ENCODE results near the gene LCA5L. TPM values are rescaled to one million over a fixed set of nuclear protein-coding genes. Genes with fewer than 3 reads are reported as not detected.

The LCA5L gene
- total and polyA plus RNA-seq, 2 experiments from 2014 or later: 0.69 to 1.4 TPM

DNA sequence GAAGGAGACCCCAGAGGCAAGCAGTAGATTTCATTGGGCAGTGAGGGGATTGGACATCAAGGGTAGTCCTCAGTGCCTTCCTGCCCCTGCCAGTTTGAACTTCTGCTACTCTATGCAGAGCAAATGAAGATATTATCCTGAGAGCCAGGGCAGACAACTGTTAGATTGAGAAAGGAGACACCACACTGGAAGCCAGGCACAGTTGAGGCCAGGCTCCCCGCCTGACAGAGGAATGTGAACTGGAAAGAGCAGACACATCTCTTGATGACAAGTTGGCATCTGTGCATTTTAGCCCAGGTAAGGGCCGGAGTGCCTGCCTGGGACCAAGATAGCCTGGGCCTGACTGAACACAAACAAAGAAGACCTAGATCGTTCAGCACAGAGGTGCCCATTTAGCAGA, 22.2 kb upstream of the LCA5L start:
- H3K36me3 ChIP-seq (ENCODE audit: insufficient read depth): no peaks in the 10 kb centered on the region
- peaks cover 5% of the 10 kb centered on the region; the same call in 1 of the 3 replicates for H3K9me3 Mint-ChIP-seq
- ATAC-seq (no peak), DNase-seq (ENCODE audit: low spot score) (no peak)
- H2AFZ ChIP-seq: no peak overlapping the region
- peaks cover 3% of the 10 kb centered on the region; the same call in 1 of the 2 replicates for H3K4me1 ChIP-seq (ENCODE audit: insufficient read depth)
- no peaks in the 10 kb centered on the region for H4K20me1 ChIP-seq (replicated peaks; ENCODE audit: insufficient read depth)
- no peaks in the 10 kb centered on the region for H3K36me3 Mint-ChIP-seq (ENCODE audit: low read depth)
- no peak overlapping the region for H3K4me3 ChIP-seq
- H3K4me3 Mint-ChIP-seq: no peak overlapping the region
- no peak for TF ChIP-seq EZH2 (IDR thresholded peaks at IDR 0.05; ENCODE audit: low read depth, unreplicated experiment)
- TF ChIP-seq, protein P1, sequence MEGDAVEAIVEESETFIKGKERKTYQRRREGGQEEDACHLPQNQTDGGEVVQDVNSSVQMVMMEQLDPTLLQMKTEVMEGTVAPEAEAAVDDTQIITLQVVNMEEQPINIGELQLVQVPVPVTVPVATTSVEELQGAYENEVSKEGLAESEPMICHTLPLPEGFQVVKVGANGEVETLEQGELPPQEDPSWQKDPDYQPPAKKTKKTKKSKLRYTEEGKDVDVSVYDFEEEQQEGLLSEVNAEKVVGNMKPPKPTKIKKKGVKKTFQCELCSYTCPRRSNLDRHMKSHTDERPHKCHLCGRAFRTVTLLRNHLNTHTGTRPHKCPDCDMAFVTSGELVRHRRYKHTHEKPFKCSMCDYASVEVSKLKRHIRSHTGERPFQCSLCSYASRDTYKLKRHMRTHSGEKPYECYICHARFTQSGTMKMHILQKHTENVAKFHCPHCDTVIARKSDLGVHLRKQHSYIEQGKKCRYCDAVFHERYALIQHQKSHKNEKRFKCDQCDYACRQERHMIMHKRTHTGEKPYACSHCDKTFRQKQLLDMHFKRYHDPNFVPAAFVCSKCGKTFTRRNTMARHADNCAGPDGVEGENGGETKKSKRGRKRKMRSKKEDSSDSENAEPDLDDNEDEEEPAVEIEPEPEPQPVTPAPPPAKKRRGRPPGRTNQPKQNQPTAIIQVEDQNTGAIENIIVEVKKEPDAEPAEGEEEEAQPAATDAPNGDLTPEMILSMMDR (conservative IDR thresholded peaks at IDR 0.05; ENCODE audit: low read depth in 2 of 2): no peak
- TF ChIP-seq, protein P2, sequence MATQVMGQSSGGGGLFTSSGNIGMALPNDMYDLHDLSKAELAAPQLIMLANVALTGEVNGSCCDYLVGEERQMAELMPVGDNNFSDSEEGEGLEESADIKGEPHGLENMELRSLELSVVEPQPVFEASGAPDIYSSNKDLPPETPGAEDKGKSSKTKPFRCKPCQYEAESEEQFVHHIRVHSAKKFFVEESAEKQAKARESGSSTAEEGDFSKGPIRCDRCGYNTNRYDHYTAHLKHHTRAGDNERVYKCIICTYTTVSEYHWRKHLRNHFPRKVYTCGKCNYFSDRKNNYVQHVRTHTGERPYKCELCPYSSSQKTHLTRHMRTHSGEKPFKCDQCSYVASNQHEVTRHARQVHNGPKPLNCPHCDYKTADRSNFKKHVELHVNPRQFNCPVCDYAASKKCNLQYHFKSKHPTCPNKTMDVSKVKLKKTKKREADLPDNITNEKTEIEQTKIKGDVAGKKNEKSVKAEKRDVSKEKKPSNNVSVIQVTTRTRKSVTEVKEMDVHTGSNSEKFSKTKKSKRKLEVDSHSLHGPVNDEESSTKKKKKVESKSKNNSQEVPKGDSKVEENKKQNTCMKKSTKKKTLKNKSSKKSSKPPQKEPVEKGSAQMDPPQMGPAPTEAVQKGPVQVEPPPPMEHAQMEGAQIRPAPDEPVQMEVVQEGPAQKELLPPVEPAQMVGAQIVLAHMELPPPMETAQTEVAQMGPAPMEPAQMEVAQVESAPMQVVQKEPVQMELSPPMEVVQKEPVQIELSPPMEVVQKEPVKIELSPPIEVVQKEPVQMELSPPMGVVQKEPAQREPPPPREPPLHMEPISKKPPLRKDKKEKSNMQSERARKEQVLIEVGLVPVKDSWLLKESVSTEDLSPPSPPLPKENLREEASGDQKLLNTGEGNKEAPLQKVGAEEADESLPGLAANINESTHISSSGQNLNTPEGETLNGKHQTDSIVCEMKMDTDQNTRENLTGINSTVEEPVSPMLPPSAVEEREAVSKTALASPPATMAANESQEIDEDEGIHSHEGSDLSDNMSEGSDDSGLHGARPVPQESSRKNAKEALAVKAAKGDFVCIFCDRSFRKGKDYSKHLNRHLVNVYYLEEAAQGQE (IDR thresholded peaks at IDR 0.05; ENCODE audit: unreplicated experiment): no peak
- H3F3A ChIP-seq (replicated peaks; ENCODE audit: low read depth): no peaks in the 10 kb centered on the region
- H3K27me3 ChIP-seq (ENCODE audit: insufficient read depth): no peaks in the 10 kb centered on the region
- no peak overlapping the region for H3K27ac Mint-ChIP-seq
- H3K27ac ChIP-seq (ENCODE audit: low read depth): no peak overlapping the region
- no peaks in the 10 kb centered on the region for H3K9me2 ChIP-seq (ENCODE audit: insufficient read depth)
- peaks cover 11% of the 10 kb centered on the region for H3K4me1 Mint-ChIP-seq
- no peak overlapping the region for H3K4me2 ChIP-seq
- no peaks in the 10 kb centered on the region for H3K79me2 ChIP-seq (replicated peaks; ENCODE audit: insufficient read depth)
- H3K27me3 Mint-ChIP-seq (ENCODE audit: insufficient read depth, low read depth, poor library complexity): peaks cover 10% of the 10 kb centered on the region

DNA sequence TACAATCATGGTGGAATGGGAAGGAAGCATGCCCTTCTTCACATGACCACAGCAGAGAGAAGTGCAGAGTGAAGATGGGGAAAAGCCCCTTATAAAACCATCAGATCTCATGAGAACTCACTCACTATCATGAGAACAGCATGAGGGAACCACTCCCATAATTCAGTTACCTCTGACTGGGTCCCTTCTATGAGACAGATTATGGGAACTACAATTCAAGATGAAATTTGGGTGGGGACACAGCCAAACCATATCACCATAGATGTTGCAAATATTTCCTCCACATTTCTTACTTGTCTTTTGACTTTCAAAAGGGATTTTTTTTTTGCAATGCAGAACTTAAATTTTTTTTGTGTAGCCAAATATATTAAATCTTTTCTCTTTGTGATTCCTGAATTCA, 21.0 kb upstream of the LCA5L start:
- DNase-seq (ENCODE audit: low spot score) (no peak), ATAC-seq (no peak)
- H3K27me3 Mint-ChIP-seq (ENCODE audit: insufficient read depth, low read depth, poor library complexity): peaks cover 8% of the 10 kb centered on the region
- Histone ChIP-seq H3K4me3 (no peak overlapping the region), H3K4me1 (ENCODE audit: insufficient read depth) (no peaks in the 10 kb centered on the region), H3K4me2 (no peak overlapping the region), H3F3A (replicated peaks; ENCODE audit: low read depth) (no peaks in the 10 kb centered on the region), H3K79me2 (replicated peaks; ENCODE audit: insufficient read depth) (no peaks in the 10 kb centered on the region), H3K36me3 (ENCODE audit: insufficient read depth) (no peaks in the 10 kb centered on the region), H4K20me1 (replicated peaks; ENCODE audit: insufficient read depth) (no peaks in the 10 kb centered on the region), H2AFZ (no peak overlapping the region), H3K27ac (ENCODE audit: low read depth) (no peak overlapping the region), H3K27me3 (ENCODE audit: insufficient read depth) (no peaks in the 10 kb centered on the region), H3K9me2 (ENCODE audit: insufficient read depth) (no peaks in the 10 kb centered on the region)
- no peaks in the 10 kb centered on the region for H3K36me3 Mint-ChIP-seq (ENCODE audit: low read depth)
- peaks cover 8% of the 10 kb centered on the region; the same call in 2 of the 3 replicates for H3K4me1 Mint-ChIP-seq
- H3K4me3 Mint-ChIP-seq: no peak overlapping the region
- H3K9me3 Mint-ChIP-seq: peaks cover 3% of the 10 kb centered on the region; the same call in 1 of the 3 replicates
- H3K27ac Mint-ChIP-seq: no peak overlapping the region
- TF ChIP-seq JUNB (IDR thresholded peaks at IDR 0.05; ENCODE audit: unreplicated experiment) (no peak), EZH2 (IDR thresholded peaks at IDR 0.05; ENCODE audit: low read depth, unreplicated experiment) (no peak), ZNF331 (CRISPR knock-in tag; IDR thresholded peaks at IDR 0.05; ENCODE audit: low read depth) (no peak), ZNF114 (CRISPR knock-in tag; IDR thresholded peaks at IDR 0.05) (no peak)
- TF ChIP-seq, protein P1 (conservative IDR thresholded peaks at IDR 0.05; ENCODE audit: low read depth in 2 of 2): no peak
- TF ChIP-seq, protein P3, sequence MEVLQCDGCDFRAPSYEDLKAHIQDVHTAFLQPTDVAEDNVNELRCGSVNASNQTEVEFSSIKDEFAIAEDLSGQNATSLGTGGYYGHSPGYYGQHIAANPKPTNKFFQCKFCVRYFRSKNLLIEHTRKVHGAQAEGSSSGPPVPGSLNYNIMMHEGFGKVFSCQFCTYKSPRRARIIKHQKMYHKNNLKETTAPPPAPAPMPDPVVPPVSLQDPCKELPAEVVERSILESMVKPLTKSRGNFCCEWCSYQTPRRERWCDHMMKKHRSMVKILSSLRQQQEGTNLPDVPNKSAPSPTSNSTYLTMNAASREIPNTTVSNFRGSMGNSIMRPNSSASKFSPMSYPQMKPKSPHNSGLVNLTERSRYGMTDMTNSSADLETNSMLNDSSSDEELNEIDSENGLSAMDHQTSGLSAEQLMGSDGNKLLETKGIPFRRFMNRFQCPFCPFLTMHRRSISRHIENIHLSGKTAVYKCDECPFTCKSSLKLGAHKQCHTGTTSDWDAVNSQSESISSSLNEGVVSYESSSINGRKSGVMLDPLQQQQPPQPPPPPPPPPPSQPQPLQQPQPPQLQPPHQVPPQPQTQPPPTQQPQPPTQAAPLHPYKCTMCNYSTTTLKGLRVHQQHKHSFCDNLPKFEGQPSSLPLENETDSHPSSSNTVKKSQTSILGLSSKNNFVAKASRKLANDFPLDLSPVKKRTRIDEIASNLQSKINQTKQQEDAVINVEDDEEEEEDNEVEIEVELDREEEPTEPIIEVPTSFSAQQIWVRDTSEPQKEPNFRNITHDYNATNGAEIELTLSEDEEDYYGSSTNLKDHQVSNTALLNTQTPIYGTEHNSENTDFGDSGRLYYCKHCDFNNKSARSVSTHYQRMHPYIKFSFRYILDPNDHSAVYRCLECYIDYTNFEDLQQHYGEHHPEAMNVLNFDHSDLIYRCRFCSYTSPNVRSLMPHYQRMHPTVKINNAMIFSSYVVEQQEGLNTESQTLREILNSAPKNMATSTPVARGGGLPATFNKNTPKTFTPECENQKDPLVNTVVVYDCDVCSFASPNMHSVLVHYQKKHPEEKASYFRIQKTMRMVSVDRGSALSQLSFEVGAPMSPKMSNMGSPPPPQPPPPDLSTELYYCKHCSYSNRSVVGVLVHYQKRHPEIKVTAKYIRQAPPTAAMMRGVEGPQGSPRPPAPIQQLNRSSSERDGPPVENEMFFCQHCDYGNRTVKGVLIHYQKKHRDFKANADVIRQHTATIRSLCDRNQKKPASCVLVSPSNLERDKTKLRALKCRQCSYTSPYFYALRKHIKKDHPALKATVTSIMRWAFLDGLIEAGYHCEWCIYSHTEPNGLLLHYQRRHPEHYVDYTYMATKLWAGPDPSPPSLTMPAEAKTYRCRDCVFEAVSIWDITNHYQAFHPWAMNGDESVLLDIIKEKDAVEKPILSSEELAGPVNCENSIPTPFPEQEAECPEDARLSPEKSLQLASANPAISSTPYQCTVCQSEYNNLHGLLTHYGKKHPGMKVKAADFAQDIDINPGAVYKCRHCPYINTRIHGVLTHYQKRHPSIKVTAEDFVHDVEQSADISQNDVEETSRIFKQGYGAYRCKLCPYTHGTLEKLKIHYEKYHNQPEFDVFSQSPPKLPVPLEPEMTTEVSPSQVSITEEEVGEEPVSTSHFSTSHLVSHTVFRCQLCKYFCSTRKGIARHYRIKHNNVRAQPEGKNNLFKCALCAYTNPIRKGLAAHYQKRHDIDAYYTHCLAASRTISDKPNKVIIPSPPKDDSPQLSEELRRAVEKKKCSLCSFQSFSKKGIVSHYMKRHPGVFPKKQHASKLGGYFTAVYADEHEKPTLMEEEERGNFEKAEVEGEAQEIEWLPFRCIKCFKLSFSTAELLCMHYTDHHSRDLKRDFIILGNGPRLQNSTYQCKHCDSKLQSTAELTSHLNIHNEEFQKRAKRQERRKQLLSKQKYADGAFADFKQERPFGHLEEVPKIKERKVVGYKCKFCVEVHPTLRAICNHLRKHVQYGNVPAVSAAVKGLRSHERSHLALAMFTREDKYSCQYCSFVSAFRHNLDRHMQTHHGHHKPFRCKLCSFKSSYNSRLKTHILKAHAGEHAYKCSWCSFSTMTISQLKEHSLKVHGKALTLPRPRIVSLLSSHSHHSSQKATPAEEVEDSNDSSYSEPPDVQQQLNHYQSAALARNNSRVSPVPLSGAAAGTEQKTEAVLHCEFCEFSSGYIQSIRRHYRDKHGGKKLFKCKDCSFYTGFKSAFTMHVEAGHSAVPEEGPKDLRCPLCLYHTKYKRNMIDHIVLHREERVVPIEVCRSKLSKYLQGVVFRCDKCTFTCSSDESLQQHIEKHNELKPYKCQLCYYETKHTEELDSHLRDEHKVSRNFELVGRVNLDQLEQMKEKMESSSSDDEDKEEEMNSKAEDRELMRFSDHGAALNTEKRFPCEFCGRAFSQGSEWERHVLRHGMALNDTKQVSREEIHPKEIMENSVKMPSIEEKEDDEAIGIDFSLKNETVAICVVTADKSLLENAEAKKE (CRISPR knock-in tag; IDR thresholded peaks at IDR 0.05): no peak
